Activated naive CD8-positive, alpha-beta T cell treated with anti-CD3 and anti-CD28 coated beads for 36 hours (primary cell): ENCODE data around the gene PPARG. TPM values are rescaled to one million over a fixed set of nuclear protein-coding genes. Genes with fewer than 3 reads are reported as not detected.
A peak's percentile ranks its signal among the peaks of the same experiment; 100 is the strongest.
"Not testable (repeated sequence)": the region's sequence is repeated elsewhere in the genome, so short reads cannot be mapped to it uniquely, and the experiment has no call there.

Source experiments
- DNase-seq: peaks from one replicate; pipeline ENCODE4 v3.0.0; 2021
- H3K27ac Mint-ChIP-seq: one replicate; pipeline ENCODE4 v1.8.0; 2022; ENCODE audit warnings: mild to moderate bottlenecking, moderate library complexity, mixed read lengths
- H3K27me3 Mint-ChIP-seq: one replicate; pipeline ENCODE4 v1.8.0; 2022; ENCODE audit warnings: mild to moderate bottlenecking, mixed read lengths
- H3K36me3 Mint-ChIP-seq: one replicate; pipeline ENCODE4 v1.8.0; 2021; ENCODE audit warnings: mild to moderate bottlenecking, mixed read lengths
- H3K4me1 Mint-ChIP-seq: one replicate; pipeline ENCODE4 v1.8.0; 2021; ENCODE audit warnings: mixed read lengths
- H3K4me3 Mint-ChIP-seq: one replicate; pipeline ENCODE4 v1.8.0; 2022; ENCODE audit warnings: mild to moderate bottlenecking, moderate library complexity, mixed read lengths
- H3K9me3 Mint-ChIP-seq: one replicate; pipeline ENCODE4 v1.8.0; 2022; ENCODE audit warnings: mixed read lengths
- total RNA-seq, 2 experiments: library from RNA; stranded (reverse); gene quantifications; one replicate each; pipeline ENCODE4 v1.2.3, GENCODE V29; 2021

Gene PPARG
- total RNA-seq: under 1 TPM; 0.20 to 0.47 TPM

DNA sequence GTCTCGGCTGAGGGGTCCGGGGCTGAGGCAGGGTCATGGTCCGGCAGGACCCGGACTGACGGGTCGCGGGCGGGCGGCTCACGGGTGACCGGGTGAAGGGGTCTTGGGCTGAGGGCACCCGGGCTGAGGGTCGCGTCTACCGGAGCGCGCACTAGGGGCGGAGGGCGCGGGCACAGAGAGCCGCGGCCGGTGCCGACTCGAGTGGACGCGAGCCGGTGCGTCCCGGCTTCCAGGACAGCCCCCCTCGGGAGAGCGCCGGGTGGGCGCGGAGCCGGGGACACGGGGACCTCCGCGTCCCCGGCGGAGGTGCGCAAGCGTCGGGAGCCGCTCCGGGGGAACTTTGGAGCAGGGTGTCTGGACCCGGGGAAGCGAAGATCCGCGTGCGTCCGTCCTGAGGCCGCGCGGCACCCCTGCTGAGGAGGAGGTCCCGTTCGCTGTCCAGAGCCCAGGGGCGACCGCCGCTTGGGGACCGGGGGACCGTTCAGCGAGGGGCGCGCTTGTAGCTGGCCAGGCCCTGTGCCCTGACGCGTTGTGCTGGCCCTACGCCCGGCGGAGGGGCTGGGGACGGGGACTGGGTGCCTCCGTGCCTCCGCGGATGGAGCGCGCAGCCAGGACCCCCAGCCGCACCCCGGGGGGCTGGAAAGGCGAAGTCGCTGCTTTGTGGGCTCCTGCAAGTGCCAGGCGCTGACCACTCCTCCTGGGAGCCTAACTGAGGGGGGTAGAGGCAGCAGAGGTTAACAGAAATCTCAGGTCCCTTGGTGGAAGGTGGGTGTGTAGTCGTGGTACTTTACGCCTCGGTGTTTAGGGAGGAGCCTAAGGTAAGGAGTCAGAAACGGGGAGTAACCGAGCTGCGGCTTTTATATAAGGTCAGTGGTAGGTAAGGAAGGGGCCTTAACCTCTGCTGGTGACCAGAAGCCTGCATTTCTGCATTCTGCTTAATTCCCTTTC, at the start of gene PPARG:
Gene PPARG (plus strand): TSS at position 889 of the 948 bp plus-strand sequence. CDS start 90,642 bp downstream, outside the sequence.
- peak within 1 kb of the TSS; percentile 63 for H3K4me3 Mint-ChIP-seq
- DNase-seq: no peak
- peaks cover 7% of the 10 kb centered on the region for H3K4me1 Mint-ChIP-seq
- H3K36me3 Mint-ChIP-seq: no peaks in the 10 kb centered on the region
- no peaks in the 10 kb centered on the region for H3K9me3 Mint-ChIP-seq
- peaks cover 68% of the 10 kb centered on the region for H3K27me3 Mint-ChIP-seq
- no peak within 1 kb of the TSS for H3K27ac Mint-ChIP-seq

DNA sequence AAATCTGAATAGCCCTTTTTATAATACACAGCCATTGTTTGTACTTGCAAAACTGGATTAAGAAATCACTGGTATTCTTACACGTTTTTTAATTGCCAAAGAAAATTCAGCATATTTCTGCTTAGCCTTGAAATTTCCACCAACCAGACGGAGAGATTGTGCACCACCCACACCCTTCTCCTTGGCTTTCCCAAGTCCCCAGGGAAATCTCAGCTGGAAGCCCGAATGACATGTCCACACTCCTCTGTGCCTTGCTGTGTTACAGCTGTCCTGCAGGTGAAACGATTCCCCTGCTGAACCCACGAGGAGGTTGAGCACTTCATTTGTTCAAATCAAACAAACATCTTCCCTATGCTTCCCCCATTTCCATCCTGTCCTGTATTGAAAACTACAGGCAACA, 49.6 kb upstream of the PPARG start:
- Mint-ChIP-seq H3K27ac (no peak overlapping the region), H3K4me3 (no peak overlapping the region), H3K27me3 (peaks cover 17% of the 10 kb centered on the region), H3K4me1 (no peaks in the 10 kb centered on the region), H3K9me3 (peaks cover 2% of the 10 kb centered on the region), H3K36me3 (no peaks in the 10 kb centered on the region)
- no peak for DNase-seq

DNA sequence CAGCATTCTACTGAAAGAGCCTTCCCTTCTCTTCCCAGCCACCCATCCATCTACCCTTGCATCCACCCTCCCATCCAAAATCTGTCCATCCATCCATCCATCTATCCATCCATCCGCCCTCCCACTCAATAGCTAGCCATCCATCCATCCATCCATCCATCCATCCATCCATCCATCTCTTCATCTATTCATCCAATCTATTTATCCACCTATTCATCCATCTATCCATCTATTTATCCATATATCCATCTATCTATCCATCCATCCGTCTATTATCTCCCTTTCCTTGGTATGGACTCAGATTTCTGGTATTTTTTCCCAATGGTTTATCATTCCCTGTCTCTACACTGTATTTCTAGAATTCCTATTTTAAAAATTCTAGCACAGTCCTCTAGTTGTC, 46.1 kb upstream of the PPARG start:
- Mint-ChIP-seq H3K9me3 (peaks cover 2% of the 10 kb centered on the region), H3K4me3 (no peak overlapping the region), H3K4me1 (peaks cover 10% of the 10 kb centered on the region), H3K27ac (no peak overlapping the region), H3K36me3 (no peaks in the 10 kb centered on the region), H3K27me3 (peaks cover 31% of the 10 kb centered on the region)
- no peak for DNase-seq

DNA sequence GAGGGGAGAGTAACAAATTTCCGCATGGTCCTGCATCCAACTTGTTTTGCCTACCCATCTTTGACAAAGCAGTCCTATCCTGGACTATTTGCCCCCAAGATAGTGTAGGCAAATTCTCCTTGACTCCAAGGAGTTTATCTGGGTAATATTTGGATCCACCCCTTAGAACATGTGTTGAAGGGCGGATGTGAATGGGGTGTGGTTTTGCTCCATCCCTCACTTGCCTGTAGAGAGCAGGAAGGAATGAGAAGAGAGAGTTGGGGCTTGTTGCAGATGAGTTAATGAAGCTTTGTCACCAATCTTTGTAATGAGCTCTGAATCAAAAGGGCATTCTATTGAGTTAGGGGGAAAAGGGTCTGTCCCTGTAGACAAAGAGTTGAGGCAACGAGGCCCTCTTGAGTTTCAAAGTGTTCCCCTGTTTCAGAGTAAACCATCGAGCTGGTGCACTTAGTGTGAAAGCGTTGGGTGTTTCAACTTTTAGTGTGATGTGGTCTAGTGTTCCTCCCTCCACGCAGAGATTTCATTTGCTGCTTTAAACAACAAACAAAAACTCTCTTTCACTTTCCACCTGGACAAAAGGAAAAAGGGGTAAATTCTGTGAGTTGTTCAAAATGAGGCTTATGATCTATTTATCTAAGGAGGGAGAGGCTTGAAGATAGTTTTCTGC, 42.2 kb upstream of the PPARG start:
- Mint-ChIP-seq H3K27me3 (peaks cover 32% of the 10 kb centered on the region), H3K4me1 (peaks cover 10% of the 10 kb centered on the region), H3K4me3 (no peak overlapping the region), H3K9me3 (peaks cover 15% of the 10 kb centered on the region), H3K36me3 (peaks cover 2% of the 10 kb centered on the region), H3K27ac (no peak overlapping the region)
- no peak for DNase-seq

DNA sequence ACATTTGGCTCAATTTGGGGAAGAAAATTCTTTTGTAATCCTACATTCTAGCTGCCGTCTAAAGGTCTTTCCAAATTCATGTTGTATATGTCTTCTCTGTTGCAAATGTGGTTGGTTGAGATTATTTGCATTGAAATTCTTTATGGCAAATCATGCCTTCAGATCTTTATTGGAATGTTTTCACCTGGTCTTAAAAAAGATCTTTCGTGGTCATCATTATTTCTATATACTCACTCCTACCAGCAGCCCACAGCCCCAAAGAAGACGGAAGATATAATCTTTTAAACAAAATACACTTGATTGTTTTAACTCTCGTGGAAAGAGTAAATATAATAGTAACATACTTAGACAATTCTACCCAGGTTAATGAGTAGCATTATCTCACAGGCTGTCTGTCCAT, 41.5 kb upstream of the PPARG start:
- Mint-ChIP-seq H3K4me3 (no peak overlapping the region), H3K4me1 (peaks cover 10% of the 10 kb centered on the region), H3K27ac (no peak overlapping the region), H3K27me3 (peaks cover 32% of the 10 kb centered on the region), H3K9me3 (peaks cover 15% of the 10 kb centered on the region), H3K36me3 (peaks cover 2% of the 10 kb centered on the region)
- DNase-seq: no peak

DNA sequence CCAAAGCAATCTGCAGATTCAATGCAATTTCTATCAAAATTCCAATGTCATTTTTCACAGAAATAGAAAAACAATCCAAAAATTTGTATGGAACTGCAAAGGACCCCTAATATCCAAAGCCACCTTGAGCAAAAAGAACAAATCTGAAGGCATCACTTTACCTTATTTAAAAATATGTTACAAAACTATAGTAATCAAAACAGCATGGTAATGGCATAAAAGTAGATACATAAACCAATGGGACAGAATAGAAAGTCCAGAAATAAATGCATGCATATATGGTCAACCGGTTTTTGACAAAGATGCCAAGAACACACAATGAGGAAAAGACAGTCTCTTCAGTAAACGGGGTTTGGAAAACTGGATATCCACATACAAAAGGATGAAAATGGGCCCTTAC, 39.4 kb upstream of the PPARG start:
- no peak overlapping the region for H3K27ac Mint-ChIP-seq
- peaks cover 32% of the 10 kb centered on the region for H3K27me3 Mint-ChIP-seq
- peaks cover 15% of the 10 kb centered on the region for H3K9me3 Mint-ChIP-seq
- peaks cover 2% of the 10 kb centered on the region for H3K36me3 Mint-ChIP-seq
- H3K4me1 Mint-ChIP-seq: peaks cover 10% of the 10 kb centered on the region
- no peak for DNase-seq
- H3K4me3 Mint-ChIP-seq: no peak overlapping the region

DNA sequence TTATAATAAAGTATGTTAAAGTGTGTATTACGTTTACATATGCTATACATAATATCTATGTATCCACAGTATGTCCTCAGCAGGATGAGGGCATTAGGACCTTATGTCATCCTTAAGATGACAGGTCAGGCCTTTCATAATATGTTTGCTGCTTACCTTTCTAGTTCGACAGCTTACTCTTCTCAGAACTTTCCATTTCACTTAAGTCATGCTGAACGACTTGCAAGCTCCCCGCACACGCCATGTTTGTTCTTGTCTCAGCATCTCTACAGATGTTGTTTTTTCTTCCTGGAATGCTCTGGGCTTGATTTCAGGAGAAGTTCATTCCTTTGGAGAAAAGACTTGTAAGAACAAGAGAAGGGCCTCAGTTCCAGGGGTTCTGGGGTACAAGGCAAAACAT, 36.0 kb upstream of the PPARG start:
- no peak overlapping the region for H3K27ac Mint-ChIP-seq
- H3K27me3 Mint-ChIP-seq: peaks cover 13% of the 10 kb centered on the region
- peaks cover 15% of the 10 kb centered on the region for H3K9me3 Mint-ChIP-seq
- H3K36me3 Mint-ChIP-seq: peaks cover 2% of the 10 kb centered on the region
- no peak for DNase-seq
- H3K4me1 Mint-ChIP-seq: no peaks in the 10 kb centered on the region
- H3K4me3 Mint-ChIP-seq: no peak overlapping the region

DNA sequence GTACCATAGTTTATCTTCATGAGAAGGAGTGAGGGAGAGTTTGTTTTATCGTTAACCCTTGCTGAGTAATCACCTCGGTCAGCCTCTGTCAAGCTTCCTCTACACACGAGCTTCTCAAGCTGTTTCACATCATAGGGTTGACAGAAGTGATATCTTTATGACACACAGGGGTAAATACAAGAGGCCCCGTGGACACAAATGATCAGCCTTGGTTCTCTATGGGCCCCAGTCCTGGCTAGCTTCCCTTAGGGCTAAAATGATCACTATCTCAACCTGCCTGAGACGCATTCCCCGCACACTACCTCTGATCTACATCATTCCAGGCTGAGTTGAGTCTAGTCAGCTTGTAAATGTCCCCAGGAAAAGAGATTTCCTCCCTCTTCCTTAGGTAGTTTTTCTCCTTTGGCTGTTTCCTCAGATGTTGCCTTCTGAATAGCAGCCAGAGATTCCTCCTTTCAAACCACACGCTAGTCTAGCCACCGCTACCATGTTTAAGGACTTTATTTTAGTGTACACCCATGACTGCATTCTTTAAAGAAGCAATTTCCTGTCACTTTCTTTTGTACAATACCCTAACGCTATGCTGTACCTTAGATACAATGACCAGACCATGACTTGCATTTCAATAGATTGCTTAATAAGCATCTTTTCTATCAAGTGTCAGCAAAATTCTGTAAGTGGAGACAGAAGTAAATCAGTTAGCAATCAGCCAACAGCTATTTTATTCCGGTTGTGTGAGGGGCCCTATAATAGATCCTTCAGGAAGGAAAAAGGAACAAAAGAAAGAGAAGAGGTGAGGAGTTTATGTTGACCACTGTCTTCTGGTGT, 35.1 kb upstream of the PPARG start:
- no peak overlapping the region for H3K4me3 Mint-ChIP-seq
- H3K36me3 Mint-ChIP-seq: peaks cover 2% of the 10 kb centered on the region
- no peak for DNase-seq
- no peak overlapping the region for H3K27ac Mint-ChIP-seq
- H3K4me1 Mint-ChIP-seq: no peaks in the 10 kb centered on the region
- peaks cover 14% of the 10 kb centered on the region for H3K27me3 Mint-ChIP-seq
- H3K9me3 Mint-ChIP-seq: peaks cover 15% of the 10 kb centered on the region

DNA sequence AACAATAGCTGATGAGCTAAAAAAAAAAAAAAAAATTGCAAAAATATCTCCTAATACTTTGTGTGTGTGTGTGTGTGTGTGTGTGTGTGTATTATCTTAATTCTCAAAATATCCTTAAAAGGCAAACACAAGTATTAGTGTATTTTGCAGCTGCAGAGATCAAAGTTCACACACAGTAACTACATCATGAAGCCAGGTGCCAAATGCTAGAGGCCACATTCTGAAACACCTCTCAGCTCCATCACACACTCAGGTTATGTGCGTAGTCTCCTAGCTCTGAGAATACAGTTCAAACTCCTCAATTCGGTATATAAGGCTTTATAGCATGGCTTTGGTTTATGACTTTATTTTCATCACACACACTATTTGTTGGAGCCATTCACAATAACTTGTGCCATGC, 33.5 kb upstream of the PPARG start:
- H3K27me3 Mint-ChIP-seq: peaks cover 10% of the 10 kb centered on the region
- no peak for DNase-seq
- no peak overlapping the region for H3K27ac Mint-ChIP-seq
- peaks cover 4% of the 10 kb centered on the region for H3K9me3 Mint-ChIP-seq
- no peak overlapping the region for H3K4me3 Mint-ChIP-seq
- H3K36me3 Mint-ChIP-seq: no peaks in the 10 kb centered on the region
- no peaks in the 10 kb centered on the region for H3K4me1 Mint-ChIP-seq

DNA sequence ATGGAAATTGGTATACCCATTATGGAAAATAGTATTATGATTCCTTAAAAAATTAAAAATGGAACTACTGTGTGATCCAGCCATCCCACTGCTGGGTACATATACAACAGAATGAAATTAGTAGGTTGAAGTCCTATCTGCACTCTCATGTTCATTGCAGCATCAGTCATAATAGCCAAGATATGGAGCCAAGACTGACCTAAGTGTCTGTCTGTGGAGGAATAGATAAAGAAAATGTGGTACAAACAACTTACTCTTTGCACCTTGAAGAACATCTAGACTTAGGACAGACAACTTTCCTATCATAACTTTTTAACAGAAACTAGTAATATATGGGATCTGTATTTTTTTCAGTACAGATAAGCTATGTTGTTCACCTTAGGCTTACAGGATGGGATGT, 30.0 kb upstream of the PPARG start:
- H3K36me3 Mint-ChIP-seq: no peaks in the 10 kb centered on the region
- H3K4me1 Mint-ChIP-seq: no peaks in the 10 kb centered on the region
- no peaks in the 10 kb centered on the region for H3K9me3 Mint-ChIP-seq
- H3K4me3 Mint-ChIP-seq: no peak overlapping the region
- peaks cover 10% of the 10 kb centered on the region for H3K27me3 Mint-ChIP-seq
- no peak for DNase-seq
- H3K27ac Mint-ChIP-seq: no peak overlapping the region

DNA sequence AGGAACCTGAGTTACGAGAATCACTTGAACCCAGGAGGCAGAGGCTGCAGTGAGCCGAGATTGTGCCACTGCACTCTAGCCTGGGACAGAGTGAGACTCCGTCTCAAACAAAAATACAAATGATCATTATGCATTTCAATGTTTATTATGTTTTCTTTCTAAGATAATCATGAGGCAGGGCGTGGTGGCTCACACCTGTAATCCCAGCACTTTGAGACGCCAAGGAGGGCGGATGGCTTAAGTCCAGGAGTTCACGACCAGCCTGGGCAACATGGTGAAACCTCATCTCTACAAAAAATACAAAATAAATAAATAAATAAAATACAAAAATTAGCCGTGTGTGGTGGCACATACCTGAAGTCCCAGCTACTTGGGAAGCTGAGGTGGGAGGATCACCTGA, 26.7 kb upstream of the PPARG start:
- H3K4me1 Mint-ChIP-seq, H3K36me3 Mint-ChIP-seq, DNase-seq, H3K9me3 Mint-ChIP-seq, H3K27ac Mint-ChIP-seq, H3K4me3 Mint-ChIP-seq, H3K27me3 Mint-ChIP-seq: not testable (repeated sequence)

DNA sequence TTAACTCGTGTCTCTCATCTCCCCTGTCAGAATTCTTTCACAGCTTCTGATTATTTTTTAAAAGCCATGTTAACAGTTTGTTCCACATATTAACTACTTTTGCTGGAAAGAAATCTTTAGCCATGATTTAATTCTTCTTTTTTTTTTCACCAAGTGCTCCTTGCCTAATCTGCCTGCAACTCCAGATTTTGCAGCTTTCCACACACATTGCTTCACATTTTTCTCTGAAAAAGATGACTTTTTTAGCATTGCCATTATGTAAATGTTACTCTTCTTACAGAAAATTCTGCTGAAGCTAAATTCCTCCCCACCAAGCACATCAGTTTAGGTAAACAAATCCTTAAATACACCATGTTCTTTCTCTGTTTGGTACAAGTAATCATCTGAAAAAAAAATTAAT, 23.4 kb upstream of the PPARG start:
- DNase-seq: no peak
- Mint-ChIP-seq H3K9me3 (no peaks in the 10 kb centered on the region), H3K36me3 (no peaks in the 10 kb centered on the region), H3K4me3 (no peak overlapping the region), H3K27me3 (no peaks in the 10 kb centered on the region), H3K4me1 (no peaks in the 10 kb centered on the region), H3K27ac (no peak overlapping the region)

DNA sequence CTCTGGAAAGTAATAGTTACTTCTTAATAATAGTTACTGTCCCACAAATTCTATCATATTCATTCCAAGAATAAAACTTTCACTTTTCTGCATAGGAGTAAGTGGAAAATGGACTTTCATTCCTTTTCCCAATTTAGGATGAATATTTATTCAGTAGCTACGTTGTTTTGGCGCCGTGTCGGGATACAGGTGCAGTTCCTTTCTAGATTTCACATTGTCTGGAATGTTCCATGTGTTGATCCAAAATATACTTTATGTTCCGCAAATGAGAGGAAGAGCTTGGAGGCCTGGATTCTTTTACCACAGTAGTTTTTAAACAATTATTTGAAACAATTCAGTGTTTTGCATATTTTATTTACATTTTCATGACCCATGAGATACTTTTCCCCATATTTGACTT, 22.8 kb upstream of the PPARG start:
- no peaks in the 10 kb centered on the region for H3K27me3 Mint-ChIP-seq
- H3K9me3 Mint-ChIP-seq: no peaks in the 10 kb centered on the region
- H3K4me3 Mint-ChIP-seq: no peak overlapping the region
- DNase-seq: no peak
- no peak overlapping the region for H3K27ac Mint-ChIP-seq
- no peaks in the 10 kb centered on the region for H3K36me3 Mint-ChIP-seq
- H3K4me1 Mint-ChIP-seq: no peaks in the 10 kb centered on the region

DNA sequence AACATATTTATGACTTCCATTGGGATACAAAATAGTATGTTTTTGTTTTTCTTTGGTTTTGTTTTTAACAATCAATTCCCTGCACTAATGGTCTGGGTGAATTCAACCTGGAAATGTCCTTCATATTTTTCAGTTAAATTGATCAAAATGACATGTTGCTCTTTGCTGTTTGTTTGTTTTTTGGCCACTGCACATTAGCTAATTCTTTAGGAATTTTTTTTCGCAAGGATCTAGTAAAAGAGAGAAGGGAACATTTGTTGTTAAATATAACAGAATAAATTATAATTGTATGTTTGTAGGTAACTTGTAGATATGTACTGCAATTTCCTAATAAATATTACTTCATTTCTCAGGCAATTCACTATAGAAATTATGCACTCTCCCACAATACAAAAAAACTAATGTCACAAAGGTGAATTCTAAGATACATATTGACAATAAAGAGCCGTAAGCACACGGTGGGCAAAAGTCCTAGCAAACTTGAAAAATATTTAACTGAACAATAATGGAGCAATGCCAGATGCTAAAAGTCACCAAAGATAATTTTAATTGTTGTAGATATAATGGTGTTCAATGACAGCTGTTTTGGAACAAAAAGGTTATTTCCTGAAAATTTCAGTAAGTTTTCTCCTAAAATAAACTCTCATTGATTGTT, 21.4 kb upstream of the PPARG start:
- H3K4me1 Mint-ChIP-seq: no peaks in the 10 kb centered on the region

More for the DNA sequence above, 21.4 kb upstream of the PPARG start:
- Mint-ChIP-seq H3K9me3 (no peaks in the 10 kb centered on the region), H3K27me3 (peaks cover 4% of the 10 kb centered on the region), H3K36me3 (no peaks in the 10 kb centered on the region), H3K27ac (no peak overlapping the region), H3K4me3 (no peak overlapping the region)
- DNase-seq: no peak
